Tibial nerve (tissue), 4 donors: ENCODE measurements around the gene ABHD17B.

Experiments used
- EP300 ChIP-seq, 2 donors: sonication (generic); formaldehyde crosslinking; IDR thresholded peaks; one replicate each; pipeline ENCODE4 v1.6.1; 2017; ENCODE audit warnings: antibody characterized with exemption in 2 of 2, mild to moderate bottlenecking in 1 of 2
- TF ChIP-seq, protein P1 (sequence below), 5 experiments: fragments of 200-600 bp in 3 of 5; fragments of 450-650 bp in 2 of 5; sonication (generic) in 3 of 5; IDR thresholded peaks; one replicate each; pipeline ENCODE4 v1.5.1; 2016 to 2019; ENCODE audit warnings: antibody characterized with exemption in 5 of 5, mild to moderate bottlenecking in 3 of 5, moderate library complexity in 2 of 5

DNA sequence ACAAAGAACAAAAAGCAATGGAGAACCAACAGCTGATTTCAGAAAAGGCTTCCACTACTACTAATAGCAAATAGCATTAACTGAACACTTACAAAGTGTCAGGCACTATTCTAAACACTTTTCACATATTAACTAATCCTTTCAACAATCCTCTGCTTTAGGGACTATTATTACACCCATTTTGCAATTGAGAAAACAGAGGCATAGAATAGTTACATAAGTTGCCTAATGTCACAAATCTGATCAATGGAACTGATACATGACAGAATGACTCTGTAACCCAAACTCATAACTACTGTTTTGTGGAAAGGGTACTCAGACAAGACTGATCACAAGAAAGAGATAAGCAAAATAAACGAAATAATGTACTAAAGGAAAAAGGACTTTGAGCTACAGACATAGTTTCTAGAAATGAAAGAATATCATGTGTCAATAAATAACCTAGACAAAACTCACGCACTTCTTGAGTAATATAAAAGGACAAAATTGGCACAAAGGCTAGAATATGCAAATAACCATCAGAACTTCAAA is 31.3 kb downstream of the ABHD17B start:
- TF ChIP-seq, protein P1, sequence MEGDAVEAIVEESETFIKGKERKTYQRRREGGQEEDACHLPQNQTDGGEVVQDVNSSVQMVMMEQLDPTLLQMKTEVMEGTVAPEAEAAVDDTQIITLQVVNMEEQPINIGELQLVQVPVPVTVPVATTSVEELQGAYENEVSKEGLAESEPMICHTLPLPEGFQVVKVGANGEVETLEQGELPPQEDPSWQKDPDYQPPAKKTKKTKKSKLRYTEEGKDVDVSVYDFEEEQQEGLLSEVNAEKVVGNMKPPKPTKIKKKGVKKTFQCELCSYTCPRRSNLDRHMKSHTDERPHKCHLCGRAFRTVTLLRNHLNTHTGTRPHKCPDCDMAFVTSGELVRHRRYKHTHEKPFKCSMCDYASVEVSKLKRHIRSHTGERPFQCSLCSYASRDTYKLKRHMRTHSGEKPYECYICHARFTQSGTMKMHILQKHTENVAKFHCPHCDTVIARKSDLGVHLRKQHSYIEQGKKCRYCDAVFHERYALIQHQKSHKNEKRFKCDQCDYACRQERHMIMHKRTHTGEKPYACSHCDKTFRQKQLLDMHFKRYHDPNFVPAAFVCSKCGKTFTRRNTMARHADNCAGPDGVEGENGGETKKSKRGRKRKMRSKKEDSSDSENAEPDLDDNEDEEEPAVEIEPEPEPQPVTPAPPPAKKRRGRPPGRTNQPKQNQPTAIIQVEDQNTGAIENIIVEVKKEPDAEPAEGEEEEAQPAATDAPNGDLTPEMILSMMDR (IDR thresholded peaks at IDR 0.05): no peak
- TF ChIP-seq EP300 (IDR thresholded peaks at IDR 0.05): no peak
